HCT116 (cell line): Measurements from ENCODE around the gene ARGLU1. TPM values are rescaled to one million over a fixed set of nuclear protein-coding genes. Genes with fewer than 3 reads are reported as not detected.

ENCODE experiments used
- ATAC-seq: fragments of 200-7000 bp; cut with Tn5 transposase; 2 replicates; pipeline ENCODE4 v1.9.1; 2020; ENCODE audit warnings: mild to moderate bottlenecking, moderate library complexity
- BruUV-seq: library from RNA; stranded (reverse); fragments of 400-500 nt; replicated peaks from 2 replicates; lab custom pipeline; 2021; lab: Mats Ljungman, UMichigan
- CTCF ChIA-PET: fragments of 300-600 bp; sonication (Branson Sonifier 250); formaldehyde crosslinking; loops from one replicate; lab custom pipeline; 2021; ENCODE audit warnings: antibody characterized with exemption; lab: Charles Lee
- POLR2A ChIA-PET: fragments of 300-600, 350-600 bp; sonication (Branson Sonifier 250); formaldehyde crosslinking; loops from one replicate; lab custom pipeline; 2021; ENCODE audit warnings: antibody characterized with exemption; lab: Charles Lee
- RAD21 ChIA-PET, 2 experiments: fragments of 300-600 bp; sonication (Branson Sonifier 250); formaldehyde crosslinking; loops; one replicate each; lab custom pipeline; 2023; ENCODE audit warnings: low total read pairs in 2 of 2; ENCODE audit not compliant: uncharacterized antibody in 2 of 2, unreplicated experiment in 2 of 2, low non-redundant PET in 1 of 2; lab: Charles Lee
- DNase-seq: peaks from one replicate; pipeline ENCODE4 v3.0.0-alpha.2; 2010; ENCODE audit warnings: low read depth, low spot score
- H2AFZ ChIP-seq: fragments of 200-600 bp; shearing (Covaris generic), sonication (generic); 2 replicates; pipeline ENCODE4 v1.6.1; 2017; ENCODE audit warnings: low read depth, mixed run types, mixed read lengths, antibody characterized with exemption, low read length; ENCODE audit not compliant: poor library complexity, severe bottlenecking
- H3K27ac ChIP-seq: 2 replicates; pipeline ENCODE4 v1.5.1; 2012; ENCODE audit warnings: low read depth, low read length
- H3K27me3 ChIP-seq: fragments of 200-600 bp; sonication (generic); 2 replicates; pipeline ENCODE4 v1.6.1; 2016; ENCODE audit warnings: mixed run types, low read length, mixed read lengths; ENCODE audit not compliant: insufficient read depth
- H3K36me3 ChIP-seq, 2 experiments: fragments of 200-500 bp in 1 of 2; fragments of 200-600 bp in 1 of 2; sonication (Bioruptor generic) in 1 of 2; sonication (generic) in 1 of 2; 2 replicates each; pipeline versions ENCODE4 v1.5.1 to v1.6.1; 2014 to 2016; ENCODE audit warnings: low read length in 2 of 2, inconsistent platforms in 1 of 2, mixed read lengths in 1 of 2, mixed run types in 1 of 2; ENCODE audit not compliant: insufficient read depth in 2 of 2, control insufficient read depth in 1 of 2
- H3K4me1 ChIP-seq, 2 experiments: fragments of 200-600 bp in 1 of 2; sonication (generic) in 1 of 2; 2 replicates each; pipeline versions ENCODE4 v1.5.1 to v1.6.1; 2012 to 2017; ENCODE audit warnings: low read length in 2 of 2, inconsistent platforms in 1 of 2, mild to moderate bottlenecking in 1 of 2, mixed read lengths in 1 of 2, mixed run types in 1 of 2, moderate library complexity in 1 of 2; ENCODE audit not compliant: insufficient read depth in 2 of 2, control insufficient read depth in 1 of 2
- H3K4me2 ChIP-seq: fragments of 200-600 bp; sonication (generic); 2 replicates; pipeline ENCODE4 v1.6.1; 2017; ENCODE audit warnings: mixed run types, low read length, mixed read lengths
- H3K4me3 ChIP-seq, 2 experiments: fragments of 200-600 bp in 1 of 2; sonication (generic) in 1 of 2; replicated peaks in 1 of 2; 2 replicates each; pipeline ENCODE4 v1.5.1; 2011 to 2016; ENCODE audit warnings: low read length in 2 of 2, control low read depth in 1 of 2, low read depth in 1 of 2, mild to moderate bottlenecking in 1 of 2, mixed read lengths in 1 of 2, mixed run types in 1 of 2
- H3K79me2 ChIP-seq: fragments of 200-600 bp; sonication (generic); 2 replicates; pipeline ENCODE4 v1.6.1; 2017; ENCODE audit warnings: mild to moderate bottlenecking, mixed run types, low read length, moderate library complexity, mixed read lengths; ENCODE audit not compliant: insufficient read depth
- H3K9ac ChIP-seq: fragments of 200-600 bp; sonication (generic); 2 replicates; pipeline ENCODE4 v1.6.1; 2016; ENCODE audit warnings: low read length, mixed read lengths
- H3K9me2 ChIP-seq: fragments of 200-600 bp; sonication (generic), shearing (Covaris generic); 2 replicates; pipeline ENCODE4 v1.6.1; 2017; ENCODE audit warnings: mixed run types, mild to moderate bottlenecking, moderate library complexity; ENCODE audit not compliant: insufficient read depth
- H3K9me3 ChIP-seq, 2 experiments: fragments of 200-500 bp in 1 of 2; fragments of 200-600 bp in 1 of 2; sonication (Bioruptor generic) in 1 of 2; sonication (generic) in 1 of 2; 2 replicates each; pipeline ENCODE4 v1.6.1; 2014 to 2017; ENCODE audit warnings: low read length in 2 of 2, mixed read lengths in 2 of 2, inconsistent platforms in 1 of 2, low read depth in 1 of 2, mild to moderate bottlenecking in 1 of 2, mixed run types in 1 of 2, moderate library complexity in 1 of 2; ENCODE audit not compliant: control insufficient read depth in 1 of 2, insufficient read depth in 1 of 2
- H4K20me1 ChIP-seq: fragments of 200-600 bp; sonication (generic), shearing (Covaris generic); 2 replicates; pipeline ENCODE4 v1.6.1; 2017; ENCODE audit warnings: mixed run types, mild to moderate bottlenecking, moderate library complexity; ENCODE audit not compliant: insufficient read depth
- CEBPB ChIP-seq: IDR thresholded peaks from 2 replicates; pipeline ENCODE4 v1.6.1; 2012; ENCODE audit warnings: low read depth
- ELF1 ChIP-seq: IDR thresholded peaks from 2 replicates; pipeline ENCODE4 v1.6.1; 2012; ENCODE audit warnings: low read depth, borderline replicate concordance
- EZH2 ChIP-seq: fragments of 200-600 bp; sonication (generic); IDR thresholded peaks from 2 replicates; pipeline ENCODE4 v1.6.1; 2017; ENCODE audit warnings: antibody characterized with exemption, mixed run types
- FOSL1 ChIP-seq: IDR thresholded peaks from 2 replicates; pipeline ENCODE4 v1.6.1; 2012; ENCODE audit warnings: low read depth
- JUND ChIP-seq: IDR thresholded peaks from 2 replicates; pipeline ENCODE4 v1.6.1; 2012
- POLR2A ChIP-seq: IDR thresholded peaks from 2 replicates; pipeline ENCODE4 v1.7.0; 2011; ENCODE audit warnings: borderline replicate concordance; ENCODE audit not compliant: insufficient read depth, insufficient read length; ENCODE audit errors: extremely low read depth
- POLR2AphosphoS5 ChIP-seq: IDR thresholded peaks from 2 replicates; pipeline ENCODE4 v1.6.1; 2011; ENCODE audit warnings: mild to moderate bottlenecking, low read depth, low read length, moderate library complexity
- RAD21 ChIP-seq: IDR thresholded peaks from 2 replicates; pipeline ENCODE4 v1.6.1; 2012; ENCODE audit warnings: low read depth, mild to moderate bottlenecking
- SIN3A ChIP-seq: IDR thresholded peaks from 2 replicates; pipeline ENCODE4 v1.6.1; 2012; ENCODE audit warnings: low read depth
- SP1 ChIP-seq: IDR thresholded peaks from 2 replicates; pipeline ENCODE4 v1.6.1; 2012; ENCODE audit warnings: low read depth
- SRF ChIP-seq: IDR thresholded peaks from 2 replicates; pipeline ENCODE4 v1.6.1; 2012; ENCODE audit warnings: low read depth
- TCF7L2 ChIP-seq: IDR thresholded peaks from 2 replicates; pipeline ENCODE4 v1.7.0; 2011; ENCODE audit warnings: borderline replicate concordance, inconsistent platforms; ENCODE audit not compliant: insufficient read depth, insufficient read length; ENCODE audit errors: extremely low read depth
- YY1 ChIP-seq: IDR thresholded peaks from 2 replicates; pipeline ENCODE4 v1.6.1; 2011; ENCODE audit warnings: low read length, low read depth, moderate library complexity, mild to moderate bottlenecking; ENCODE audit not compliant: insufficient replicate concordance; ENCODE audit errors: extremely low read depth
- ZFX ChIP-seq: fragments of 450-650 bp; IDR thresholded peaks from 2 replicates; pipeline ENCODE4 v1.6.1; 2017
- ZNF274 ChIP-seq: fragments of 200-500 bp; sonication (Bioruptor generic); IDR thresholded peaks from 2 replicates; pipeline ENCODE4 v1.6.1; 2014; ENCODE audit warnings: mild to moderate bottlenecking, low read depth, low read length, inconsistent platforms
- intact Hi-C: fragments of 100-400 bp; cut with micrococcal nuclease; formaldehyde crosslinking; loops from 2 replicates; pipeline ENCODE4 v1.10.0; 2022
- total RNA-seq: library from RNA; stranded (reverse); gene quantifications from one replicate; pipeline ENCODE4 v1.2.1, GENCODE V29; 2021; ENCODE audit not compliant: unreplicated experiment
- TF ChIP-seq, protein P1 (sequence below), 3 experiments: fragments of 200-600 bp in 1 of 3; sonication (generic) in 1 of 3; IDR thresholded peaks in 2 of 3; conservative IDR thresholded peaks in 1 of 3; 2 replicates each; pipeline ENCODE4 v1.5.1; 2012 to 2017; ENCODE audit warnings: low read depth in 2 of 3, low read length in 2 of 3, antibody characterized with exemption in 1 of 3, borderline replicate concordance in 1 of 3, control low read depth in 1 of 3, mild to moderate bottlenecking in 1 of 3, mixed read lengths in 1 of 3, mixed run types in 1 of 3, moderate library complexity in 1 of 3; ENCODE audit not compliant: insufficient read depth in 1 of 3
- TF ChIP-seq, protein P2 (sequence below): IDR thresholded peaks from 2 replicates; pipeline ENCODE4 v1.6.1; 2012
- TF ChIP-seq, protein P3 (sequence below): IDR thresholded peaks from 2 replicates; pipeline ENCODE4 v1.6.1; 2012
- TF ChIP-seq, protein P4 (sequence below): IDR thresholded peaks from 2 replicates; pipeline ENCODE4 v1.6.1; 2011; ENCODE audit warnings: mild to moderate bottlenecking, low read length, moderate library complexity; ENCODE audit not compliant: insufficient replicate concordance; ENCODE audit errors: extremely low read depth
- TF ChIP-seq, protein P5 (sequence below): IDR thresholded peaks from 2 replicates; pipeline ENCODE4 v1.6.1; 2012; ENCODE audit warnings: low read depth

The ARGLU1 gene
- total RNA-seq, 1 experiment from 2014 or later: 57.8 TPM

DNA sequence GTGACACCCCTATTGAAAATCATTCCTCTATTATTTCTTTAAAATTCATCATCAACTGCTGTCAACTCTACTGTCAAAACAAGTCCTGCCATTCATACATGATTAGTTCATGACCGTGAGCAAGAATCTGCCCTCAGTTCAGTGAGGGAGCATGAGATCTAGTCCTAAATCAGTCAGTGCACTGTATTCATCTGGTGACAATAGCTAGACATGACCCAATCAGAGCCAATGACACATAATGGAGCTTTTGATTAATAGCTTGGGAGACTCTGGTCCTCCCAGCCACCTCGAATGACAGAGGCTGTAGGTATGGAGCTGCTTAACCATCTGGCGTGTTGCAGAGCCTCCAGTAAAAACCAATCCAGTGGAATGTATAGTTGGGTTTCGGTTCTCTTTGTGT lies 46.9 kb upstream of the ARGLU1 start:
- no peak overlapping the region for H3K4me2 ChIP-seq
- no peak overlapping the region for H3K4me3 ChIP-seq
- peaks cover 0 to 3% of the 10 kb centered on the region in 2 experiments; a peak in 1 of 4 replicates for H3K4me1 ChIP-seq
- intact Hi-C loops: no loop called here
- no peaks in the 10 kb centered on the region for H4K20me1 ChIP-seq
- H3K9me3 ChIP-seq: no peaks in the 10 kb centered on the region
- no peaks in the 10 kb centered on the region for H3K36me3 ChIP-seq
- TF ChIP-seq SP1: no peak
- TF ChIP-seq, protein P1, sequence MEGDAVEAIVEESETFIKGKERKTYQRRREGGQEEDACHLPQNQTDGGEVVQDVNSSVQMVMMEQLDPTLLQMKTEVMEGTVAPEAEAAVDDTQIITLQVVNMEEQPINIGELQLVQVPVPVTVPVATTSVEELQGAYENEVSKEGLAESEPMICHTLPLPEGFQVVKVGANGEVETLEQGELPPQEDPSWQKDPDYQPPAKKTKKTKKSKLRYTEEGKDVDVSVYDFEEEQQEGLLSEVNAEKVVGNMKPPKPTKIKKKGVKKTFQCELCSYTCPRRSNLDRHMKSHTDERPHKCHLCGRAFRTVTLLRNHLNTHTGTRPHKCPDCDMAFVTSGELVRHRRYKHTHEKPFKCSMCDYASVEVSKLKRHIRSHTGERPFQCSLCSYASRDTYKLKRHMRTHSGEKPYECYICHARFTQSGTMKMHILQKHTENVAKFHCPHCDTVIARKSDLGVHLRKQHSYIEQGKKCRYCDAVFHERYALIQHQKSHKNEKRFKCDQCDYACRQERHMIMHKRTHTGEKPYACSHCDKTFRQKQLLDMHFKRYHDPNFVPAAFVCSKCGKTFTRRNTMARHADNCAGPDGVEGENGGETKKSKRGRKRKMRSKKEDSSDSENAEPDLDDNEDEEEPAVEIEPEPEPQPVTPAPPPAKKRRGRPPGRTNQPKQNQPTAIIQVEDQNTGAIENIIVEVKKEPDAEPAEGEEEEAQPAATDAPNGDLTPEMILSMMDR (IDR thresholded peaks at IDR 0.05 in 2 of 3, conservative IDR thresholded peaks at IDR 0.05 in 1 of 3; ENCODE audit: borderline replicate concordance in 1 of 3, insufficient read depth in 1 of 3, low read depth in 2 of 3, low read length in 2 of 3): no peak
- TF ChIP-seq FOSL1: no peak
- TF ChIP-seq, protein P2, sequence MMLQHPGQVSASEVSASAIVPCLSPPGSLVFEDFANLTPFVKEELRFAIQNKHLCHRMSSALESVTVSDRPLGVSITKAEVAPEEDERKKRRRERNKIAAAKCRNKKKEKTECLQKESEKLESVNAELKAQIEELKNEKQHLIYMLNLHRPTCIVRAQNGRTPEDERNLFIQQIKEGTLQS: no peak
- no peak for TF ChIP-seq YY1
- no peak for TF ChIP-seq EZH2
- no peak for TF ChIP-seq TCF7L2
- TF ChIP-seq RAD21: no peak
- TF ChIP-seq ZFX: no peak
- no peak for TF ChIP-seq CEBPB
- TF ChIP-seq, protein P3, sequence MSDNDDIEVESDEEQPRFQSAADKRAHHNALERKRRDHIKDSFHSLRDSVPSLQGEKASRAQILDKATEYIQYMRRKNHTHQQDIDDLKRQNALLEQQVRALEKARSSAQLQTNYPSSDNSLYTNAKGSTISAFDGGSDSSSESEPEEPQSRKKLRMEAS: no peak
- TF ChIP-seq POLR2A: no peak
- TF ChIP-seq ZNF274: no peak
- TF ChIP-seq SRF: no peak
- TF ChIP-seq, protein P4, sequence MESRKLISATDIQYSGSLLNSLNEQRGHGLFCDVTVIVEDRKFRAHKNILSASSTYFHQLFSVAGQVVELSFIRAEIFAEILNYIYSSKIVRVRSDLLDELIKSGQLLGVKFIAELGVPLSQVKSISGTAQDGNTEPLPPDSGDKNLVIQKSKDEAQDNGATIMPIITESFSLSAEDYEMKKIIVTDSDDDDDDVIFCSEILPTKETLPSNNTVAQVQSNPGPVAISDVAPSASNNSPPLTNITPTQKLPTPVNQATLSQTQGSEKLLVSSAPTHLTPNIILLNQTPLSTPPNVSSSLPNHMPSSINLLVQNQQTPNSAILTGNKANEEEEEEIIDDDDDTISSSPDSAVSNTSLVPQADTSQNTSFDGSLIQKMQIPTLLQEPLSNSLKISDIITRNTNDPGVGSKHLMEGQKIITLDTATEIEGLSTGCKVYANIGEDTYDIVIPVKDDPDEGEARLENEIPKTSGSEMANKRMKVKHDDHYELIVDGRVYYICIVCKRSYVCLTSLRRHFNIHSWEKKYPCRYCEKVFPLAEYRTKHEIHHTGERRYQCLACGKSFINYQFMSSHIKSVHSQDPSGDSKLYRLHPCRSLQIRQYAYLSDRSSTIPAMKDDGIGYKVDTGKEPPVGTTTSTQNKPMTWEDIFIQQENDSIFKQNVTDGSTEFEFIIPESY: no peak
- TF ChIP-seq, protein P5, sequence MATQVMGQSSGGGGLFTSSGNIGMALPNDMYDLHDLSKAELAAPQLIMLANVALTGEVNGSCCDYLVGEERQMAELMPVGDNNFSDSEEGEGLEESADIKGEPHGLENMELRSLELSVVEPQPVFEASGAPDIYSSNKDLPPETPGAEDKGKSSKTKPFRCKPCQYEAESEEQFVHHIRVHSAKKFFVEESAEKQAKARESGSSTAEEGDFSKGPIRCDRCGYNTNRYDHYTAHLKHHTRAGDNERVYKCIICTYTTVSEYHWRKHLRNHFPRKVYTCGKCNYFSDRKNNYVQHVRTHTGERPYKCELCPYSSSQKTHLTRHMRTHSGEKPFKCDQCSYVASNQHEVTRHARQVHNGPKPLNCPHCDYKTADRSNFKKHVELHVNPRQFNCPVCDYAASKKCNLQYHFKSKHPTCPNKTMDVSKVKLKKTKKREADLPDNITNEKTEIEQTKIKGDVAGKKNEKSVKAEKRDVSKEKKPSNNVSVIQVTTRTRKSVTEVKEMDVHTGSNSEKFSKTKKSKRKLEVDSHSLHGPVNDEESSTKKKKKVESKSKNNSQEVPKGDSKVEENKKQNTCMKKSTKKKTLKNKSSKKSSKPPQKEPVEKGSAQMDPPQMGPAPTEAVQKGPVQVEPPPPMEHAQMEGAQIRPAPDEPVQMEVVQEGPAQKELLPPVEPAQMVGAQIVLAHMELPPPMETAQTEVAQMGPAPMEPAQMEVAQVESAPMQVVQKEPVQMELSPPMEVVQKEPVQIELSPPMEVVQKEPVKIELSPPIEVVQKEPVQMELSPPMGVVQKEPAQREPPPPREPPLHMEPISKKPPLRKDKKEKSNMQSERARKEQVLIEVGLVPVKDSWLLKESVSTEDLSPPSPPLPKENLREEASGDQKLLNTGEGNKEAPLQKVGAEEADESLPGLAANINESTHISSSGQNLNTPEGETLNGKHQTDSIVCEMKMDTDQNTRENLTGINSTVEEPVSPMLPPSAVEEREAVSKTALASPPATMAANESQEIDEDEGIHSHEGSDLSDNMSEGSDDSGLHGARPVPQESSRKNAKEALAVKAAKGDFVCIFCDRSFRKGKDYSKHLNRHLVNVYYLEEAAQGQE: no peak
- TF ChIP-seq ELF1: no peak
- no peak for TF ChIP-seq JUND
- TF ChIP-seq SIN3A: no peak
- TF ChIP-seq POLR2AphosphoS5: no peak
- ATAC-seq: no peak
- RAD21 ChIA-PET: no interaction called here
- no peaks in the 10 kb centered on the region for H3K9me2 ChIP-seq
- H3K27me3 ChIP-seq: no peaks in the 10 kb centered on the region; the same call in 1 of the 2 replicates
- no peak overlapping the region for H3K9ac ChIP-seq
- H3K27ac ChIP-seq: no peak overlapping the region
- CTCF ChIA-PET: no interaction called here
- BruUV-seq: no TSS peak
- H3K79me2 ChIP-seq: no peaks in the 10 kb centered on the region
- DNase-seq: no peak
- POLR2A ChIA-PET: no interaction called here
- H2AFZ ChIP-seq: no peak overlapping the region
